ENCODE measurements around the gene PWWP2B. TPM values are rescaled to one million over a fixed set of nuclear protein-coding genes. Genes with fewer than 3 reads are reported as not detected.

The PWWP2B gene
- total RNA-seq, 1 donor from 2014 or later = 27.1 TPM

- DNase-seq (ENCODE audit: low read depth) = no peak
- no peaks in the 10 kb centered on the region for H3K27me3 ChIP-seq (ENCODE audit: control insufficient read depth, insufficient read depth, low read length)
- H3K4me3 ChIP-seq (ENCODE audit: low read depth, low read length) = no peak overlapping the region
- no peaks in the 10 kb centered on the region for H3K36me3 ChIP-seq (ENCODE audit: control insufficient read depth, insufficient read depth, low read length)
- no peak for TF ChIP-seq CTCF (IDR thresholded peaks at IDR 0.05; ENCODE audit: insufficient read depth, low read length, poor library complexity, severe bottlenecking)
These were observed 19.0 kb downstream of the PWWP2B start for GRCh38 chr10:132415956-132416355.

- no peaks in the 10 kb centered on the region for H3K27me3 ChIP-seq (ENCODE audit: control insufficient read depth, insufficient read depth, low read length)
- H3K36me3 ChIP-seq (ENCODE audit: control insufficient read depth, insufficient read depth, low read length) = no peaks in the 10 kb centered on the region
- TF ChIP-seq CTCF (IDR thresholded peaks at IDR 0.05; ENCODE audit: insufficient read depth, low read length, poor library complexity, severe bottlenecking) = no peak
- no peak overlapping the region for H3K4me3 ChIP-seq (ENCODE audit: low read depth, low read length)
- DNase-seq (ENCODE audit: low read depth) = no peak
These were observed 19.7 kb downstream of the PWWP2B start for GRCh38 chr10:132416566-132417256.

GRCh38 chr10:132417257-132417910, 20.4 kb downstream of the PWWP2B start:
- TF ChIP-seq CTCF (IDR thresholded peaks at IDR 0.05; ENCODE audit: insufficient read depth, low read length, poor library complexity, severe bottlenecking) = no peak
- no peaks in the 10 kb centered on the region for H3K36me3 ChIP-seq (ENCODE audit: control insufficient read depth, insufficient read depth, low read length)
- H3K4me3 ChIP-seq (ENCODE audit: low read depth, low read length) = no peak overlapping the region
- no peak for DNase-seq (ENCODE audit: low read depth)
- no peaks in the 10 kb centered on the region for H3K27me3 ChIP-seq (ENCODE audit: control insufficient read depth, insufficient read depth, low read length)

- H3K36me3 ChIP-seq (ENCODE audit: control insufficient read depth, insufficient read depth, low read length) = no peaks in the 10 kb centered on the region
- TF ChIP-seq CTCF (IDR thresholded peaks at IDR 0.05; ENCODE audit: insufficient read depth, low read length, poor library complexity, severe bottlenecking) = no peak
- H3K4me3 ChIP-seq (ENCODE audit: low read depth, low read length) = no peak overlapping the region
- no peak for DNase-seq (ENCODE audit: low read depth)
- no peaks in the 10 kb centered on the region for H3K27me3 ChIP-seq (ENCODE audit: control insufficient read depth, insufficient read depth, low read length)
These were observed 21.0 kb downstream of the PWWP2B start for GRCh38 chr10:132417957-132418441.

- Histone ChIP-seq H3K36me3 (ENCODE audit: control insufficient read depth, insufficient read depth, low read length) (no peaks in the 10 kb centered on the region), H3K27me3 (ENCODE audit: control insufficient read depth, insufficient read depth, low read length) (no peaks in the 10 kb centered on the region), H3K4me3 (ENCODE audit: low read depth, low read length) (no peak overlapping the region)
- no peak for DNase-seq (ENCODE audit: low read depth)
- TF ChIP-seq CTCF (IDR thresholded peaks at IDR 0.05; ENCODE audit: insufficient read depth, low read length, poor library complexity, severe bottlenecking) = no peak
These were observed 21.8 kb downstream of the PWWP2B start for GRCh38 chr10:132418527-132419416.

Measured in kidney epithelial cell (primary cell).